Trophoblast cell (in vitro differentiated cells and primary cell): ENCODE measurements around the gene ANXA10.
"Not testable (repeated sequence)": the region's sequence is repeated elsewhere in the genome, so short reads cannot be mapped to it uniquely, and the experiment has no call there.

Experiments
- DNase-seq, 2 donors: peaks; one replicate each; pipeline ENCODE4 v3.0.0-alpha.2; 2016
- H2AFZ ChIP-seq: 2 replicates; pipeline ENCODE4 v1.6.1; 2013; ENCODE audit warnings: low read length, moderate library complexity, mild to moderate bottlenecking; ENCODE audit not compliant: insufficient read depth, poor library complexity
- H2AK5ac ChIP-seq: 2 replicates; pipeline ENCODE4 v1.6.1; 2013; ENCODE audit warnings: mild to moderate bottlenecking, low read length
- H2BK120ac ChIP-seq: 2 replicates; pipeline ENCODE4 v1.6.1; 2013; ENCODE audit warnings: low read length, mild to moderate bottlenecking, moderate library complexity; ENCODE audit not compliant: insufficient read depth, poor library complexity
- H2BK12ac ChIP-seq: 2 replicates; pipeline ENCODE4 v1.6.1; 2013; ENCODE audit warnings: mild to moderate bottlenecking, low read length, moderate library complexity
- H2BK5ac ChIP-seq: 2 replicates; pipeline ENCODE4 v1.6.1; 2013; ENCODE audit warnings: low read length, low read depth, moderate library complexity, mild to moderate bottlenecking; ENCODE audit not compliant: poor library complexity
- H3K14ac ChIP-seq: 2 replicates; pipeline ENCODE4 v1.6.1; 2013; ENCODE audit warnings: mild to moderate bottlenecking, low read length
- H3K18ac ChIP-seq: 2 replicates; pipeline ENCODE4 v1.6.1; 2013; ENCODE audit warnings: mild to moderate bottlenecking, low read length
- H3K23ac ChIP-seq: 2 replicates; pipeline ENCODE4 v1.6.1; 2013; ENCODE audit warnings: low read length
- H3K27ac ChIP-seq: 2 replicates; pipeline ENCODE4 v1.5.1; 2013; ENCODE audit warnings: low read depth, mild to moderate bottlenecking, inconsistent platforms, low read length, moderate library complexity
- H3K27me3 ChIP-seq: 2 replicates; pipeline ENCODE4 v1.6.1; 2013; ENCODE audit warnings: inconsistent platforms, mild to moderate bottlenecking, low read length, moderate library complexity; ENCODE audit not compliant: insufficient read depth
- H3K36me3 ChIP-seq, 2 experiments: 1 replicate in 1 of 2; 2 replicates in 1 of 2; pipeline ENCODE4 v1.6.1; 2013; ENCODE audit warnings: low read length in 2 of 2, mild to moderate bottlenecking in 2 of 2, moderate library complexity in 1 of 2; ENCODE audit not compliant: insufficient read depth in 2 of 2, control insufficient read depth in 1 of 2
- H3K4ac ChIP-seq: 2 replicates; pipeline ENCODE4 v1.6.1; 2013; ENCODE audit warnings: low read depth, mild to moderate bottlenecking, low read length, moderate library complexity
- H3K4me1 ChIP-seq, 2 experiments: 1 replicate in 1 of 2; 2 replicates in 1 of 2; pipeline ENCODE4 v1.6.1; 2013; ENCODE audit warnings: low read length in 2 of 2, mild to moderate bottlenecking in 2 of 2, moderate library complexity in 1 of 2; ENCODE audit not compliant: insufficient read depth in 2 of 2, control insufficient read depth in 1 of 2
- H3K4me2 ChIP-seq: 2 replicates; pipeline ENCODE4 v1.6.1; 2013; ENCODE audit warnings: inconsistent platforms, mild to moderate bottlenecking, low read length, moderate library complexity
- H3K4me3 ChIP-seq: 2 replicates; pipeline ENCODE4 v1.5.1; 2013; ENCODE audit warnings: mild to moderate bottlenecking, low read depth, low read length, inconsistent platforms
- H3K79me1 ChIP-seq: one replicate; pipeline ENCODE4 v1.6.1; 2013; ENCODE audit warnings: low read length
- H3K79me2 ChIP-seq: 2 replicates; pipeline ENCODE4 v1.6.1; 2013; ENCODE audit warnings: low read length, mild to moderate bottlenecking; ENCODE audit not compliant: control insufficient read depth, insufficient read depth, poor library complexity
- H3K9ac ChIP-seq: 2 replicates; pipeline ENCODE4 v1.6.1; 2013; ENCODE audit warnings: mild to moderate bottlenecking, low read length
- H3K9me3 ChIP-seq: 2 replicates; pipeline ENCODE4 v1.6.1; 2013; ENCODE audit warnings: low read depth, mild to moderate bottlenecking, control low read depth, inconsistent platforms, low read length; ENCODE audit not compliant: insufficient read depth
- H4K12ac ChIP-seq: 2 replicates; pipeline ENCODE4 v1.6.1; 2013; ENCODE audit warnings: low read depth, mild to moderate bottlenecking, low read length, moderate library complexity
- H4K8ac ChIP-seq: 2 replicates; pipeline ENCODE4 v1.6.1; 2013; ENCODE audit warnings: low read depth, mild to moderate bottlenecking, low read length, moderate library complexity
- H4K91ac ChIP-seq: one replicate; pipeline ENCODE4 v1.6.1; 2013; ENCODE audit warnings: low read depth, mild to moderate bottlenecking, low read length, moderate library complexity
- WGBS: extraction: QIAGEN DNeasy Blood & Tissue Kit; methylation state at CpG from one replicate; pipeline ENCODE4 v1.1.7; 2013; ENCODE audit warnings: missing lambda C conversion rate; ENCODE audit not compliant: insufficient read length, insufficient coverage; ENCODE audit errors: extremely low coverage; 5-methylcytosine and 5-hydroxymethylcytosine counted together

ANXA10 gene

GRCh38 chr4:168109527-168109926 lies 17.2 kb downstream of the ANXA10 start:
- no peak overlapping the region for H4K12ac ChIP-seq
- no peaks in the 10 kb centered on the region for H3K27me3 ChIP-seq
- no peak overlapping the region for H2AK5ac ChIP-seq
- H3K27ac ChIP-seq = no peak overlapping the region
- no peaks in the 10 kb centered on the region for H3K79me1 ChIP-seq
- no peaks in the 10 kb centered on the region for H3K36me3 ChIP-seq
- H3K14ac ChIP-seq = no peak overlapping the region
- no peak overlapping the region for H2BK5ac ChIP-seq
- no peak overlapping the region for H3K4me3 ChIP-seq
- H2BK12ac ChIP-seq = no peak overlapping the region
- H2AFZ ChIP-seq = no peak overlapping the region
- H3K23ac ChIP-seq = no peak overlapping the region
- H4K91ac ChIP-seq = no peak overlapping the region
- H4K8ac ChIP-seq = no peak overlapping the region
- no peak for DNase-seq
- H3K9me3 ChIP-seq = no peaks in the 10 kb centered on the region
- H3K4ac ChIP-seq = no peak overlapping the region
- no peak overlapping the region for H2BK120ac ChIP-seq
- H3K9ac ChIP-seq = no peak overlapping the region
- H3K4me1 ChIP-seq = no peaks in the 10 kb centered on the region
- no peak overlapping the region for H3K18ac ChIP-seq
- H3K79me2 ChIP-seq = no peaks in the 10 kb centered on the region
- no peak overlapping the region for H3K4me2 ChIP-seq

GRCh38 chr4:168113059-168113458 lies 20.7 kb downstream of the ANXA10 start:
- H3K79me2 ChIP-seq, H4K8ac ChIP-seq, H3K4me3 ChIP-seq, DNase-seq, H3K18ac ChIP-seq, H3K9me3 ChIP-seq, H3K4me1 ChIP-seq, H3K14ac ChIP-seq, H3K27me3 ChIP-seq, H3K4ac ChIP-seq, H4K91ac ChIP-seq, H3K36me3 ChIP-seq, H2BK12ac ChIP-seq, H2BK5ac ChIP-seq, H3K4me2 ChIP-seq, H3K27ac ChIP-seq, H4K12ac ChIP-seq, H3K23ac ChIP-seq, H3K9ac ChIP-seq, H2AFZ ChIP-seq, H2BK120ac ChIP-seq, H3K79me1 ChIP-seq, H2AK5ac ChIP-seq: not testable (repeated sequence)
- WGBS = no CpG with 5 or more reads among the region's 1 CpG

- Histone ChIP-seq H3K4me2 (no peak overlapping the region), H4K8ac (no peak overlapping the region), H2BK120ac (no peak overlapping the region), H3K18ac (no peak overlapping the region), H2BK12ac (no peak overlapping the region), H3K23ac (no peak overlapping the region), H2AFZ (no peak overlapping the region), H3K36me3 (no peaks in the 10 kb centered on the region), H3K27me3 (no peaks in the 10 kb centered on the region), H2AK5ac (no peak overlapping the region), H3K79me2 (no peaks in the 10 kb centered on the region), H3K9me3 (no peaks in the 10 kb centered on the region), H4K91ac (no peak overlapping the region), H3K4ac (no peak overlapping the region), H3K14ac (no peak overlapping the region), H2BK5ac (no peak overlapping the region), H3K4me1 (no peaks in the 10 kb centered on the region), H3K27ac (no peak overlapping the region), H3K9ac (no peak overlapping the region), H4K12ac (no peak overlapping the region), H3K79me1 (no peaks in the 10 kb centered on the region), H3K4me3 (no peak overlapping the region)
- no CpG with 5 or more reads among the region's 1 CpG for WGBS
- DNase-seq = no peak
These were observed 25.8 kb downstream of the ANXA10 start for GRCh38 chr4:168118116-168118655.

GRCh38 chr4:168119100-168119499 lies 26.8 kb downstream of the ANXA10 start:
- Histone ChIP-seq H2BK5ac (no peak overlapping the region), H3K36me3 (no peaks in the 10 kb centered on the region), H3K14ac (no peak overlapping the region), H2AFZ (no peak overlapping the region), H3K18ac (no peak overlapping the region), H4K91ac (no peak overlapping the region), H3K27ac (no peak overlapping the region), H3K79me1 (no peaks in the 10 kb centered on the region), H4K12ac (no peak overlapping the region), H2AK5ac (no peak overlapping the region), H3K27me3 (no peaks in the 10 kb centered on the region), H4K8ac (no peak overlapping the region), H3K79me2 (no peaks in the 10 kb centered on the region), H2BK12ac (no peak overlapping the region), H2BK120ac (no peak overlapping the region), H3K4me1 (no peaks in the 10 kb centered on the region), H3K4me2 (no peak overlapping the region), H3K23ac (no peak overlapping the region), H3K4ac (no peak overlapping the region), H3K9ac (no peak overlapping the region), H3K4me3 (no peak overlapping the region), H3K9me3 (no peaks in the 10 kb centered on the region)
- no CpG with 5 or more reads among the region's 1 CpG for WGBS
- no peak for DNase-seq
